Vagina (tissue), 2 donors: ENCODE measurements around the gene GYPC. TPM values are rescaled to one million over a fixed set of nuclear protein-coding genes. Genes with fewer than 3 reads are reported as not detected.
A peak's percentile ranks its signal among the peaks of the same experiment; 100 is the strongest.

Experiments used
- DNase-seq, 2 donors: peaks; one replicate each; pipeline ENCODE4 v3.0.0-alpha.2; 2017; ENCODE audit errors: extremely low spot score in 2 of 2
- H3K27ac ChIP-seq: fragments of 200-600 bp; sonication (generic); one replicate; pipeline ENCODE4 v1.5.1; 2019
- H3K27me3 ChIP-seq: fragments of 200-600 bp; sonication (generic); one replicate; pipeline ENCODE4 v1.5.1; 2019
- H3K36me3 ChIP-seq, 2 donors: fragments of 200-600 bp; sonication (generic); one replicate each; pipeline ENCODE4 v1.5.1; 2017 to 2019
- H3K4me1 ChIP-seq: fragments of 200-600 bp; sonication (generic); one replicate; pipeline ENCODE4 v1.5.1; 2019
- H3K4me3 ChIP-seq, 2 donors: fragments of 200-600 bp; sonication (generic); 1 replicate in 1 of 2; 2 replicates in 1 of 2; pipeline ENCODE4 v1.5.1; 2016 to 2019
- H3K9me3 ChIP-seq: fragments of 200-600 bp; sonication (generic); one replicate; pipeline ENCODE4 v1.5.1; 2019
- CTCF ChIP-seq, 3 experiments: fragments of 450-650 bp in 2 of 3; fragments of 200-600 bp in 1 of 3; sonication (generic) in 1 of 3; IDR thresholded peaks; one replicate each; pipeline ENCODE4 v1.5.1; 2017 to 2019; ENCODE audit warnings: antibody characterized with exemption in 3 of 3, mild to moderate bottlenecking in 2 of 3, moderate library complexity in 2 of 3
- POLR2A ChIP-seq, 2 donors: fragments of 450-650 bp; IDR thresholded peaks; one replicate each; pipeline ENCODE4 v1.6.1; 2017; ENCODE audit warnings: antibody characterized with exemption in 2 of 2, mild to moderate bottlenecking in 2 of 2, moderate library complexity in 2 of 2
- POLR2AphosphoS5 ChIP-seq, 2 donors: sonication (generic); formaldehyde crosslinking; IDR thresholded peaks; one replicate each; pipeline ENCODE4 v1.9.0; 2017; ENCODE audit warnings: antibody characterized with exemption in 2 of 2, mild to moderate bottlenecking in 2 of 2, low read depth in 1 of 2; ENCODE audit not compliant: insufficient read depth in 1 of 2
- intact Hi-C: fragments of 100-400 bp; cut with DNase I; formaldehyde crosslinking; loops from one replicate; pipeline ENCODE4 v1.15.1; 2023
- total RNA-seq: library from RNA; depleted of rRNA; stranded (reverse); fragments of >200 nt; gene quantifications from one replicate; pipeline ENCODE4 v1.2.3, GENCODE V29; 2016

Gene GYPC
- total RNA-seq, 1 donor from 2014 or later: 84.2 TPM

DNA sequence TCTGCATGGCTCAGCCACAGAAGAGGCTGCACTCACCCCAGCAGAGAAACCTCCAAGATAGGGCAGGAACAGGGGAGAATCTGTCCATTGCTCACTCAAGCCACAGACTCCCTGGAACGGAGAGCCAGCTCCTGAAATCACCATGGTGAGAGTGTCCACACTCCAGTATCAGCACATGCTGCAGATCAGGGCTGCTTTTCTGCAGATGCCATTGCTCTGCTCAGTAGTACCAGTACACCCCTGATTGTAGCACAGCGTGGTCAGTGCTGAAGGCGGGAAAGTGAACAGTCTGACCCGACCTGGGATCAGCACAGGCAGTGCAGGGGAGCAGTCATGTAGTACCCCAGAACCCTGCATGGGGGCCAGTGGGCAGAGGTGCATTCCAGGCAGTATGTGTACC, 73.9 kb downstream of the GYPC start:
- Histone ChIP-seq H3K4me3 (no peak overlapping the region), H3K27ac (no peak overlapping the region)

DNA sequence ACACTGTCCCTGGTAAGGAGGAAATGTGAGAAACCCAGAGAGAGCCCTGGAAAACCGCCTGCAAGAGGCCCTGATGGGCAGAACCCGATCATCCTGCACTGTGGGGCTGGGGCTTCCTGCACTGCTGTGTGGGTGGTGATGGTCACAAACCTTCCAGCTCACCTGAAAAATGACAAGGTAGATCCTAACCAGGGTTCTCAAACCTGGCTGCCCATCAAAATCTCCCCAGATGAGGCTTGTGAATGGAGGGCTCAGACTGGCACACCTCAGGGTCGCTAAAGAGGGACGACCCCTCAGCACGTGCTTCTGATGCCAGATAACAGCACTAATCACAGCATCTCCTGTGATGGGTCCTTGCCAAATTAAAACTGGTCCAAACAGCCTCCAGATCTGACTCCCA, 74.7 kb downstream of the GYPC start:
- TF ChIP-seq POLR2AphosphoS5 (IDR thresholded peaks at IDR 0.05; ENCODE audit: insufficient read depth in 1 of 2, low read depth in 1 of 2): no peak
- Histone ChIP-seq H3K9me3 (no peaks in the 10 kb centered on the region), H3K36me3 (no peaks in the 10 kb centered on the region), H3K4me1 (no peaks in the 10 kb centered on the region), H3K27ac (no peak overlapping the region), H3K27me3 (no peaks in the 10 kb centered on the region), H3K4me3 (no peak overlapping the region)
- DNase-seq: peak in 1 of 2 donors; percentile 60
- intact Hi-C loops: no loop called here

More for the DNA sequence above, 73.9 kb downstream of the GYPC start:
- intact Hi-C loops: no loop called here
- H3K4me1 ChIP-seq: no peaks in the 10 kb centered on the region
- no peak for DNase-seq
- TF ChIP-seq POLR2AphosphoS5 (IDR thresholded peaks at IDR 0.05; ENCODE audit: insufficient read depth in 1 of 2, low read depth in 1 of 2): no peak
- TF ChIP-seq CTCF (IDR thresholded peaks at IDR 0.05): no peak
- TF ChIP-seq POLR2A (IDR thresholded peaks at IDR 0.05): no peak
- no peaks in the 10 kb centered on the region for H3K36me3 ChIP-seq
- H3K27me3 ChIP-seq: no peaks in the 10 kb centered on the region
- no peaks in the 10 kb centered on the region for H3K9me3 ChIP-seq

GRCh38 chr2:126731353-126731752, 75.4 kb downstream of the GYPC start:
- TF ChIP-seq POLR2AphosphoS5 (IDR thresholded peaks at IDR 0.05; ENCODE audit: insufficient read depth in 1 of 2, low read depth in 1 of 2): no peak
- no peak for TF ChIP-seq POLR2A (IDR thresholded peaks at IDR 0.05)
- TF ChIP-seq CTCF (IDR thresholded peaks at IDR 0.05): no peak
- no peak overlapping the region for H3K27ac ChIP-seq
- H3K4me3 ChIP-seq: no peak overlapping the region
- no peaks in the 10 kb centered on the region for H3K4me1 ChIP-seq
- intact Hi-C loops: no loop called here
- H3K36me3 ChIP-seq: no peaks in the 10 kb centered on the region
- no peaks in the 10 kb centered on the region for H3K27me3 ChIP-seq
- no peaks in the 10 kb centered on the region for H3K9me3 ChIP-seq
- peak in 1 of 2 donors; percentile 72 for DNase-seq

DNA sequence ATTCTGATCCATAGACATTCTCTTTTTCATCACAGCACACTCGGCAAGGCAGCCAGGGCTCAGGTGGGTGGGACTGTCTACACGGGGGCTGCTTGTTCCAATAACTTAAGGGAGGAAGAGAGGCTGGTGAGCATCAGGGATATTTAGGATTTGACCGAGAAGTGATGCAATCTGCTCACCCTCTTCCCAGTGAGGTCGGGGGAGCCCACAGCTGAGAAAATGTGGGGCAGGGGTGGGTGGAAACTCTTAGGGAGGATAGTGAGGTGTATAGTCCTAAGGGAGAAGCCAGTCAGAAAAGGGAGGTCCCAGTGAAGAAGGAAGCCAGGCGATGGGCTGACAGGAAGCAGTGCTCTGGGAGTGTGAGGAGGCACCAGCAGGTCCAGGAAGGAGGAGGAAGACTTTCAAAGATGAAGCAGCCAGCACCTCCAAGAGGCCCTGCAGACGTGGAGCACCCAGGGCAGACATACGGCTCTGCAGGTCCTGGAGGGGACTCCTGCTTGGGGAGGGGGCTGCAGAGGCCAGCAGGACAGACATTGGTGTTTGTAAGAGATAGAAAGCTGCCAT, 76.8 kb downstream of the GYPC start:
- intact Hi-C loops: no loop called here
- no peak for DNase-seq
- H3K9me3 ChIP-seq: no peaks in the 10 kb centered on the region
- H3K27ac ChIP-seq: no peak overlapping the region
- no peaks in the 10 kb centered on the region for H3K27me3 ChIP-seq
- TF ChIP-seq POLR2A (IDR thresholded peaks at IDR 0.05) (no peak), POLR2AphosphoS5 (IDR thresholded peaks at IDR 0.05; ENCODE audit: insufficient read depth in 1 of 2, low read depth in 1 of 2) (no peak), CTCF (IDR thresholded peaks at IDR 0.05) (no peak)
- H3K4me3 ChIP-seq: no peak overlapping the region
- no peaks in the 10 kb centered on the region for H3K4me1 ChIP-seq
- H3K36me3 ChIP-seq: no peaks in the 10 kb centered on the region

DNA sequence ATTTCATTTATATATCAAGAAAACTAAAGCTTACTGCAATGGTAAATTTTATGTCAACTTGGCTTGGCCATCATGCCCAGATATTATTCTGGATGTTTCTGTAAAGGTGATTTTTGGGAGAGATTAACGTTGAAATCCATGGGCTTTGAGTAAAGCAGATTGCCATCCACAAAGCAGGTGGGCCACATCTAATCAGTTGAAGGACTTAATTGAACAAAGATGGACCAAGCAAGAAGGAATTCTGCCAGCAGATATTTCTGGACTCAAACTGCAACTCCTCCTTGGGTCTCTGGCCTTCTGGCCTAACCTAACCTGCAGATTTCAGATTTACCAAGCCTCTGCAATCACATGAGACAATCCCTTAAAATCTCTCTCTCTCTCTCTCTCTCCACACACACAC, 77.8 kb downstream of the GYPC start:
- Histone ChIP-seq H3K4me1 (no peaks in the 10 kb centered on the region), H3K9me3 (no peaks in the 10 kb centered on the region), H3K36me3 (no peaks in the 10 kb centered on the region), H3K27ac (no peak overlapping the region), H3K4me3 (no peak overlapping the region), H3K27me3 (no peaks in the 10 kb centered on the region)
- no peak for TF ChIP-seq CTCF (IDR thresholded peaks at IDR 0.05)
- TF ChIP-seq POLR2AphosphoS5 (IDR thresholded peaks at IDR 0.05; ENCODE audit: insufficient read depth in 1 of 2, low read depth in 1 of 2): no peak
- no peak for TF ChIP-seq POLR2A (IDR thresholded peaks at IDR 0.05)
- DNase-seq: no peak
- intact Hi-C loops: no loop called here
